ENCODE results near the gene GIGYF1.

- TF ChIP-seq CTCF (conservative IDR thresholded peaks at IDR 0.05; ENCODE audit: low read depth, low read length) (no peak), EZH2 (IDR thresholded peaks at IDR 0.05; ENCODE audit: borderline replicate concordance, low read depth, low read length, poor library complexity, severe bottlenecking) (no peak)
Observed at GRCh38 chr7:100688326-100688860, 5.7 kb downstream of the GIGYF1 start.
